ENCODE measurements around the gene VTI1A. TPM values are rescaled to one million over a fixed set of nuclear protein-coding genes. Genes with fewer than 3 reads are reported as not detected.

Gene VTI1A
- polyA plus RNA-seq, 2 of the 4 experiments (the other 2 are of a cell fraction) = 17.0 to 25.3 TPM

DNA sequence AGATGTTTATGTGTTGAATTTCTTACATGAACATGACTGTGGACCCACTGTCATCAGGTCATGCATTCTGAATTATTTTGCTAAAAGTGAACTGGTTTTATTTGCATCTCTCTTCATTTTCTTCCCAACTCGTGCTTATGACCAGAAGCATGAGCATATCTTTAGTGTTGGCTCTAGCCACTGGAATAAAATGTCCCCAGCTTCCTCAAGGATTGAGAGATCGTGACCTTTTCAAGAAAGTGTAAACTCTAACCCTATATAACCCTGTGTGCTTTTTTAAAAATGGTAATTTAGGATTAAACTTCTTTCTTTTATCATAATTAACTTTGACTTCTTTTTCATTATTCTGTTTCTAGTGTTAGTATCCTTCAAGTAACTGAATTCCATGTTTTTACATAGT is 55.5 kb downstream of the VTI1A start:
- FAIRE-seq (no peak), DNase-seq (ENCODE audit: low read depth in 1 of 2, low spot score in 1 of 2) (no peak)
- CTCF ChIA-PET = no interaction called here

DNA sequence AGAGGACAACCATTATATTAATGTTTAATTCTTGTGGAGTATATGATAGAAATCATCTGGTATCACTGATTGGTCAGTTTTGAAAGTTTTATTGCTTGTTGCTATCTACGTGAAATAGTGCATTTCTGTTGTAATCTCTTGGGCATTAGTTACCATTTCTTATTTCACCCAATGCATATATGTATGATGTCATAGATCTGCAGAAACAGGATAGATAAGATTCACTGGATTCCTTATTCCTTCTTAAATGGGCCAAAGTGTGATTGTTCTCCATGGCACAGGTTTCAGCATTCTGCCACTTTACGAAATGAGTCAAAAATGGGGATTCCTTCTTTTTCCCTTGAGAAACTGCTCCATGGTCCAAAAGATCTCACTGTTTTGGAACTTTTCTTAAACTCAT is 56.6 kb downstream of the VTI1A start:
- H3K27ac ChIP-seq = no peak overlapping the region
- ATAC-seq = no peak
- 94% methylated on average over 2 of the region's 2 CpGs for WGBS (ENCODE audit: missing lambda C conversion rate)
- no peak for FAIRE-seq
- H3K9me3 ChIP-seq = no peaks in the 10 kb centered on the region
- POLR2A ChIA-PET = no interaction called here
- H3K4me2 ChIP-seq = no peak overlapping the region
- H3K4me3 ChIP-seq = no peak overlapping the region
- CTCF ChIA-PET = no interaction called here
- H3K4me1 ChIP-seq = no peaks in the 10 kb centered on the region
- DNase-seq (ENCODE audit: low read depth in 1 of 2, low spot score in 1 of 2) = no peak
- TF ChIP-seq NPAS2 (CRISPR knock-in tag; IDR thresholded peaks at IDR 0.05; ENCODE audit: borderline replicate concordance) (no peak), RAD21 (conservative IDR thresholded peaks at IDR 0.05 in 1 of 2, IDR thresholded peaks at IDR 0.05 in 1 of 2) (no peak), HOXB13 (CRISPR knock-in tag; IDR thresholded peaks at IDR 0.05; ENCODE audit: low read depth) (no peak), JUNB (IDR thresholded peaks at IDR 0.05) (no peak), ESRRA (IDR thresholded peaks at IDR 0.05; ENCODE audit: borderline replicate concordance, low read length) (no peak), GATA3 (IDR thresholded peaks at IDR 0.05; ENCODE audit: borderline replicate concordance) (no peak), BHLHE40 (IDR thresholded peaks at IDR 0.05; ENCODE audit: low read depth, low read length) (no peak), CBX8 (IDR thresholded peaks at IDR 0.05) (no peak), SMC3 (IDR thresholded peaks at IDR 0.05) (no peak), ZC3H11A (IDR thresholded peaks at IDR 0.05) (no peak), FOXS1 (CRISPR knock-in tag; IDR thresholded peaks at IDR 0.05) (no peak), EP300 (IDR thresholded peaks at IDR 0.05) (no peak), POLR2A (IDR thresholded peaks at IDR 0.05; ENCODE audit: low read length) (no peak)
- TF ChIP-seq, protein P1, sequence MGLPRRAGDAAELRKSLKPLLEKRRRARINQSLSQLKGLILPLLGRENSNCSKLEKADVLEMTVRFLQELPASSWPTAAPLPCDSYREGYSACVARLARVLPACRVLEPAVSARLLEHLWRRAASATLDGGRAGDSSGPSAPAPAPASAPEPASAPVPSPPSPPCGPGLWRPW (IDR thresholded peaks at IDR 0.05) = no peak
- TF ChIP-seq, protein P2, sequence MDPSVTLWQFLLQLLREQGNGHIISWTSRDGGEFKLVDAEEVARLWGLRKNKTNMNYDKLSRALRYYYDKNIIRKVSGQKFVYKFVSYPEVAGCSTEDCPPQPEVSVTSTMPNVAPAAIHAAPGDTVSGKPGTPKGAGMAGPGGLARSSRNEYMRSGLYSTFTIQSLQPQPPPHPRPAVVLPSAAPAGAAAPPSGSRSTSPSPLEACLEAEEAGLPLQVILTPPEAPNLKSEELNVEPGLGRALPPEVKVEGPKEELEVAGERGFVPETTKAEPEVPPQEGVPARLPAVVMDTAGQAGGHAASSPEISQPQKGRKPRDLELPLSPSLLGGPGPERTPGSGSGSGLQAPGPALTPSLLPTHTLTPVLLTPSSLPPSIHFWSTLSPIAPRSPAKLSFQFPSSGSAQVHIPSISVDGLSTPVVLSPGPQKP (IDR thresholded peaks at IDR 0.05; ENCODE audit: low read depth, low read length) = no peak
- TF ChIP-seq, protein P3, sequence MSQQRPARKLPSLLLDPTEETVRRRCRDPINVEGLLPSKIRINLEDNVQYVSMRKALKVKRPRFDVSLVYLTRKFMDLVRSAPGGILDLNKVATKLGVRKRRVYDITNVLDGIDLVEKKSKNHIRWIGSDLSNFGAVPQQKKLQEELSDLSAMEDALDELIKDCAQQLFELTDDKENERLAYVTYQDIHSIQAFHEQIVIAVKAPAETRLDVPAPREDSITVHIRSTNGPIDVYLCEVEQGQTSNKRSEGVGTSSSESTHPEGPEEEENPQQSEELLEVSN (IDR thresholded peaks at IDR 0.05; ENCODE audit: borderline replicate concordance, low read depth) = no peak
- TF ChIP-seq, protein P4, sequence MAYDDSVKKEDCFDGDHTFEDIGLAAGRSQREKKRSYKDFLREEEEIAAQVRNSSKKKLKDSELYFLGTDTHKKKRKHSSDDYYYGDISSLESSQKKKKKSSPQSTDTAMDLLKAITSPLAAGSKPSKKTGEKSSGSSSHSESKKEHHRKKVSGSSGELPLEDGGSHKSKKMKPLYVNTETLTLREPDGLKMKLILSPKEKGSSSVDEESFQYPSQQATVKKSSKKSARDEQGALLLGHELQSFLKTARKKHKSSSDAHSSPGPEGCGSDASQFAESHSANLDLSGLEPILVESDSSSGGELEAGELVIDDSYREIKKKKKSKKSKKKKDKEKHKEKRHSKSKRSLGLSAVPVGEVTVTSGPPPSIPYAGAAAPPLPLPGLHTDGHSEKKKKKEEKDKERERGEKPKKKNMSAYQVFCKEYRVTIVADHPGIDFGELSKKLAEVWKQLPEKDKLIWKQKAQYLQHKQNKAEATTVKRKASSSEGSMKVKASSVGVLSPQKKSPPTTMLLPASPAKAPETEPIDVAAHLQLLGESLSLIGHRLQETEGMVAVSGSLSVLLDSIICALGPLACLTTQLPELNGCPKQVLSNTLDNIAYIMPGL (CRISPR knock-in tag; IDR thresholded peaks at IDR 0.05; ENCODE audit: borderline replicate concordance) = no peak
- TF ChIP-seq, protein P5, sequence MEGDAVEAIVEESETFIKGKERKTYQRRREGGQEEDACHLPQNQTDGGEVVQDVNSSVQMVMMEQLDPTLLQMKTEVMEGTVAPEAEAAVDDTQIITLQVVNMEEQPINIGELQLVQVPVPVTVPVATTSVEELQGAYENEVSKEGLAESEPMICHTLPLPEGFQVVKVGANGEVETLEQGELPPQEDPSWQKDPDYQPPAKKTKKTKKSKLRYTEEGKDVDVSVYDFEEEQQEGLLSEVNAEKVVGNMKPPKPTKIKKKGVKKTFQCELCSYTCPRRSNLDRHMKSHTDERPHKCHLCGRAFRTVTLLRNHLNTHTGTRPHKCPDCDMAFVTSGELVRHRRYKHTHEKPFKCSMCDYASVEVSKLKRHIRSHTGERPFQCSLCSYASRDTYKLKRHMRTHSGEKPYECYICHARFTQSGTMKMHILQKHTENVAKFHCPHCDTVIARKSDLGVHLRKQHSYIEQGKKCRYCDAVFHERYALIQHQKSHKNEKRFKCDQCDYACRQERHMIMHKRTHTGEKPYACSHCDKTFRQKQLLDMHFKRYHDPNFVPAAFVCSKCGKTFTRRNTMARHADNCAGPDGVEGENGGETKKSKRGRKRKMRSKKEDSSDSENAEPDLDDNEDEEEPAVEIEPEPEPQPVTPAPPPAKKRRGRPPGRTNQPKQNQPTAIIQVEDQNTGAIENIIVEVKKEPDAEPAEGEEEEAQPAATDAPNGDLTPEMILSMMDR (IDR thresholded peaks at IDR 0.05) = no peak

More for the DNA sequence above, 55.5 kb downstream of the VTI1A start:
- no peak for TF ChIP-seq RAD21 (conservative IDR thresholded peaks at IDR 0.05 in 1 of 2, IDR thresholded peaks at IDR 0.05 in 1 of 2)
- TF ChIP-seq, protein P6, sequence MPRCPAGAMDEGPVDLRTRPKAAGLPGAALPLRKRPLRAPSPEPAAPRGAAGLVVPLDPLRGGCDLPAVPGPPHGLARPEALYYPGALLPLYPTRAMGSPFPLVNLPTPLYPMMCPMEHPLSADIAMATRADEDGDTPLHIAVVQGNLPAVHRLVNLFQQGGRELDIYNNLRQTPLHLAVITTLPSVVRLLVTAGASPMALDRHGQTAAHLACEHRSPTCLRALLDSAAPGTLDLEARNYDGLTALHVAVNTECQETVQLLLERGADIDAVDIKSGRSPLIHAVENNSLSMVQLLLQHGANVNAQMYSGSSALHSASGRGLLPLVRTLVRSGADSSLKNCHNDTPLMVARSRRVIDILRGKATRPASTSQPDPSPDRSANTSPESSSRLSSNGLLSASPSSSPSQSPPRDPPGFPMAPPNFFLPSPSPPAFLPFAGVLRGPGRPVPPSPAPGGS (IDR thresholded peaks at IDR 0.05) = no peak
- TF ChIP-seq, protein P4 (CRISPR knock-in tag; IDR thresholded peaks at IDR 0.05; ENCODE audit: borderline replicate concordance) = no peak
- TF ChIP-seq, protein P1 (IDR thresholded peaks at IDR 0.05) = no peak
- no peak for TF ChIP-seq CEBPB (IDR thresholded peaks at IDR 0.05)
- TF ChIP-seq TP53 (CRISPR knock-in tag; IDR thresholded peaks at IDR 0.05) = no peak
- TF ChIP-seq EP300 (IDR thresholded peaks at IDR 0.05) = no peak
- no peak for TF ChIP-seq NFE2L2 (conservative IDR thresholded peaks at IDR 0.05; ENCODE audit: low read length)
- TF ChIP-seq RFX5 (IDR thresholded peaks at IDR 0.05) = no peak
- no peak for TF ChIP-seq ZSCAN20 (CRISPR knock-in tag; IDR thresholded peaks at IDR 0.05)
- TF ChIP-seq EHF (CRISPR knock-in tag; IDR thresholded peaks at IDR 0.05) = no peak
- TF ChIP-seq KDM5A (IDR thresholded peaks at IDR 0.05) = no peak
- TF ChIP-seq BHLHE40 (IDR thresholded peaks at IDR 0.05; ENCODE audit: low read depth, low read length) = no peak
- TF ChIP-seq CBX2 (IDR thresholded peaks at IDR 0.05; ENCODE audit: borderline replicate concordance, low read depth) = no peak
- no peak for TF ChIP-seq FOSL2 (IDR thresholded peaks at IDR 0.05)
- TF ChIP-seq FOSL2 (CRISPR knock-in tag; IDR thresholded peaks at IDR 0.05) = no peak
- no peak for ATAC-seq
- H3K4me3 ChIP-seq = no peak overlapping the region
- H3K9me3 ChIP-seq = no peaks in the 10 kb centered on the region
- no peak overlapping the region for H3K4me2 ChIP-seq
- 88% methylated on average over 2 of the region's 2 CpGs for WGBS (ENCODE audit: missing lambda C conversion rate)
- no peak overlapping the region for H3K27ac ChIP-seq
- POLR2A ChIA-PET = no interaction called here
- no peaks in the 10 kb centered on the region for H3K4me1 ChIP-seq

Measured in A549 (cell line).